NCI-H1048 (cell line): Measurements from ENCODE around the gene CRCP.

Experiments
- DNase-seq: peaks from one replicate; lab custom pipeline; 2025; lab: John Stamatoyannopoulos, UW

The CRCP gene

GRCh38 chr7:66190504-66190857 is 75.8 kb downstream of the CRCP start:
- DNase-seq: no peak

DNA sequence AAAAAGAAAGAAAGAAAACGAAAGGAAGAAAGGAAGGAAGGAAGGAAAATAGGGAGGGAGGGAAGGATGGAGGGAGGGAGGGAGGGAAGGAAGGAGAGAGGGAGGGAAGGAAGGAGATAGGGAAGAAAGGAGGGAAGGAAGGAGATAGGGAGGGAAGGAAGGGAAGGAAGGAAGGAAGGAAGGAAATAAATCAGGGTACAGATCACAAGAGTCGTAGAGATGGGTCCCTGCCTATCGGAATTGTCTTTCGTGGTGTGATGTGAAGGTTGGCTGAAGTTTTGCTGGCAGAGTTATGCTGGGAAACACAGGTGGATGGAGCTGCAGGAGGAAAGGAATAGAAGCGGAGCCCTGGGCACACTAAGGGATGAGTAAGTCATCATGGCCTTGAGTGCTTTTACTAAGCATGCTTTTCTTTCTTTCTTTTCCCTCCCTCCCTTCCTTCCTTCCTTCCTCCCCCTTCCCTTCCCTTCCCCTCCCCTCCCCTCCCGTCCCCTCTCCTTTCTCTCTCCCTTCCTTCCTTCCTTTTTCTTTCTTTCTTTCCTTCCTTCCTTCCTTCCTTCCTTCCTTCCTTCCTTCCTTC is 78.6 kb downstream of the CRCP start:
- no peak for DNase-seq

- no peak for DNase-seq
These were observed 83.8 kb downstream of the CRCP start for GRCh38 chr7:66198469-66198868.

GRCh38 chr7:66198956-66199355 is 84.3 kb downstream of the CRCP start:
- DNase-seq: no peak

GRCh38 chr7:66202441-66202840 is 87.8 kb downstream of the CRCP start:
- DNase-seq: no peak
